HepG2 (cell line): ENCODE data around the gene ARG2. TPM values are rescaled to one million over a fixed set of nuclear protein-coding genes. Genes with fewer than 3 reads are reported as not detected.

Source experiments
- ARNTL ChIP-seq: sonication (generic); formaldehyde crosslinking; IDR thresholded peaks from 2 replicates; pipeline ENCODE4 v1.4.0; 2020; ENCODE audit warnings: mild to moderate bottlenecking, missing genetic modification reagents
- ASH2L ChIP-seq: fragments of 300-600, 200-600 bp; sonication (generic); IDR thresholded peaks from 2 replicates; pipeline ENCODE4 v1.7.0; 2017; ENCODE audit warnings: low read depth, mild to moderate bottlenecking, moderate library complexity, mixed read lengths, low read length; ENCODE audit not compliant: insufficient read length
- BRCA1 ChIP-seq: sonication (generic); formaldehyde crosslinking; IDR thresholded peaks from 2 replicates; pipeline ENCODE4 v1.4.0; 2020; ENCODE audit warnings: missing genetic modification reagents
- CTCF ChIP-seq: sonication (generic); formaldehyde crosslinking; IDR thresholded peaks from 2 replicates; pipeline ENCODE4 v1.5.0; 2020; ENCODE audit warnings: mild to moderate bottlenecking, missing genetic modification reagents, moderate library complexity
- DZIP1 ChIP-seq: sonication (generic); formaldehyde crosslinking; IDR thresholded peaks from 2 replicates; pipeline ENCODE4 v1.5.0; 2020; ENCODE audit warnings: mild to moderate bottlenecking, missing genetic modification reagents
- FOXA1 ChIP-seq, 2 experiments: fragments of 450-650 bp in 1 of 2; sonication (generic) in 1 of 2; formaldehyde crosslinking in 1 of 2; IDR thresholded peaks; 2 replicates each; pipeline versions ENCODE4 v1.4.0 to v1.6.1; 2016 to 2020; ENCODE audit warnings: missing genetic modification reagents in 1 of 2
- HCFC1 ChIP-seq: fragments of 150-350 bp; IDR thresholded peaks from 2 replicates; pipeline ENCODE4 v1.6.1; 2014; ENCODE audit warnings: low read depth, low read length
- HNRNPH1 ChIP-seq: fragments of 200-400 bp; formaldehyde crosslinking; optimal IDR thresholded peaks from 2 replicates; pipeline ENCODE3; 2017; ENCODE audit warnings: mild to moderate bottlenecking, low read depth, low read length
- NCOA2 ChIP-seq: sonication (generic); formaldehyde crosslinking; IDR thresholded peaks from 2 replicates; pipeline ENCODE4 v1.8.0; 2022; ENCODE audit warnings: inconsistent platforms
- NCOR1 ChIP-seq: fragments of 200-600 bp; sonication (generic); IDR thresholded peaks from 2 replicates; pipeline ENCODE4 v1.7.0; 2017; ENCODE audit warnings: antibody characterized with exemption, low read length, borderline replicate concordance
- NFKBIZ ChIP-seq: IDR thresholded peaks from 2 replicates; pipeline ENCODE4 v1.6.1; 2018; ENCODE audit warnings: missing genetic modification reagents, missing compliant biosample characterization
- NFYC ChIP-seq: IDR thresholded peaks from 2 replicates; pipeline ENCODE4 v1.6.1; 2016; ENCODE audit warnings: missing genetic modification reagents, missing compliant biosample characterization
- REXO4 ChIP-seq: sonication (generic); formaldehyde crosslinking; IDR thresholded peaks from 2 replicates; pipeline ENCODE4 v1.8.0; 2022; ENCODE audit warnings: missing genetic modification reagents, mild to moderate bottlenecking, borderline replicate concordance
- RFXAP ChIP-seq: sonication (generic); formaldehyde crosslinking; IDR thresholded peaks from 2 replicates; pipeline ENCODE4 v1.4.0; 2020; ENCODE audit warnings: missing genetic modification reagents, borderline replicate concordance
- SMC3 ChIP-seq: IDR thresholded peaks from 2 replicates; pipeline ENCODE4 v1.6.1; 2011; ENCODE audit warnings: low read length, improper control_type of control experiment
- STAG1 ChIP-seq: sonication (generic); formaldehyde crosslinking; IDR thresholded peaks from 2 replicates; pipeline ENCODE4 v1.4.0; 2020; ENCODE audit warnings: missing genetic modification reagents
- WIZ ChIP-seq: sonication (generic); formaldehyde crosslinking; IDR thresholded peaks from 2 replicates; pipeline ENCODE4 v1.5.1; 2020; ENCODE audit warnings: mild to moderate bottlenecking, missing genetic modification reagents
- ZKSCAN8 ChIP-seq: IDR thresholded peaks from 2 replicates; pipeline ENCODE4 v1.6.1; 2016; ENCODE audit warnings: borderline replicate concordance, missing genetic modification reagents, missing compliant biosample characterization
- ZNF124 ChIP-seq: sonication (generic); formaldehyde crosslinking; IDR thresholded peaks from 2 replicates; pipeline ENCODE4 v1.4.0; 2020; ENCODE audit warnings: missing genetic modification reagents
- ZNF503 ChIP-seq: sonication (generic); formaldehyde crosslinking; IDR thresholded peaks from 2 replicates; pipeline ENCODE4 v1.4.0; 2020; ENCODE audit warnings: missing genetic modification reagents
- ZNF549 ChIP-seq: sonication (generic); formaldehyde crosslinking; IDR thresholded peaks from 2 replicates; pipeline ENCODE4 v1.5.0; 2020; ENCODE audit warnings: missing genetic modification reagents
- ZNF552 ChIP-seq: sonication (generic); formaldehyde crosslinking; IDR thresholded peaks from 2 replicates; pipeline ENCODE4 v1.9.0; 2022; ENCODE audit warnings: missing genetic modification reagents, mild to moderate bottlenecking, borderline replicate concordance
- ZNF879 ChIP-seq: sonication (generic); formaldehyde crosslinking; IDR thresholded peaks from 2 replicates; pipeline ENCODE4 v1.8.1; 2023; ENCODE audit warnings: missing genetic modification reagents
- ZNF883 ChIP-seq: sonication (generic); formaldehyde crosslinking; IDR thresholded peaks from 2 replicates; pipeline ENCODE4 v1.5.1; 2020; ENCODE audit warnings: mild to moderate bottlenecking, missing genetic modification reagents; ENCODE audit errors: not compliant biosample characterization
- polyA plus RNA-seq, 8 experiments: library from polyadenylated mRNA; depleted of rRNA in 3 of 8; stranded (reverse) in 7 of 8; unstranded in 1 of 8; fragments of >200 nt; fragmentation: Illumina TruSeq in 4 of 8; extraction: Trizol in 4 of 8; gene quantifications; 2 replicates each; pipeline versions ENCODE4 v1.2.1 to v1.2.3, GENCODE V29; 2011 to 2016; ENCODE audit warnings: low read depth in 4 of 8, missing spikeins in 1 of 8, mixed read lengths in 1 of 8; ENCODE audit not compliant: insufficient read depth in 1 of 8
- total RNA-seq, 5 experiments: library from RNA; depleted of rRNA; stranded (reverse); fragments of >200 nt; fragmentation: Illumina TruSeq; extraction: Trizol; gene quantifications; 2 replicates each; pipeline ENCODE4 v1.2.3, GENCODE V29; 2016; ENCODE audit warnings: low read depth in 1 of 5

ARG2 gene
- total and polyA plus RNA-seq, 2 of the 13 experiments (the other 11 are each of a cell fraction or from before 2014, with no cell fraction given): 37.5 to 73.6 TPM

- TF ChIP-seq CTCF (CRISPR knock-in tag) (0 out of 2 replicates have a peak, but pooled peaks have one; percentile 7), HNRNPH1 (no peak), NCOR1 (no peak), ZKSCAN8 (CRISPR knock-in tag) (no peak), ZNF124 (no peak), FOXA1 (IDR thresholded peaks at IDR 0.05) (no peak), FOXA1 (CRISPR knock-in tag; IDR thresholded peaks at IDR 0.05) (no peak), NCOA2 (CRISPR knock-in tag) (no peak), RFXAP (CRISPR knock-in tag) (no peak), REXO4 (no peak), ZNF883 (CRISPR knock-in tag) (no peak), NFKBIZ (CRISPR knock-in tag) (no peak), ZNF879 (CRISPR knock-in tag) (no peak), ZNF549 (CRISPR knock-in tag) (no peak), STAG1 (CRISPR knock-in tag) (no peak), WIZ (CRISPR knock-in tag) (no peak), ASH2L (peak; percentile 68), NFYC (CRISPR knock-in tag) (no peak), BRCA1 (CRISPR knock-in tag) (no peak; the same call in 1 of the 2 replicates), DZIP1 (CRISPR knock-in tag) (no peak), ZNF503 (no peak), ZNF552 (CRISPR knock-in tag) (no peak), SMC3 (no peak; the same call in 1 of the 2 replicates), HCFC1 (peak; percentile 86), ARNTL (CRISPR knock-in tag) (no peak)
Measured at GRCh38 chr14:67695394-67695949, 75.8 kb downstream of the ARG2 start, which contains the start of gene RDH11 (continued).
